ENCODE data around the gene EZR. TPM values are rescaled to one million over a fixed set of nuclear protein-coding genes. Genes with fewer than 3 reads are reported as not detected.

Gene EZR
- total RNA-seq, 2 donors from 2014 or later = 161 to 197 TPM

DNA sequence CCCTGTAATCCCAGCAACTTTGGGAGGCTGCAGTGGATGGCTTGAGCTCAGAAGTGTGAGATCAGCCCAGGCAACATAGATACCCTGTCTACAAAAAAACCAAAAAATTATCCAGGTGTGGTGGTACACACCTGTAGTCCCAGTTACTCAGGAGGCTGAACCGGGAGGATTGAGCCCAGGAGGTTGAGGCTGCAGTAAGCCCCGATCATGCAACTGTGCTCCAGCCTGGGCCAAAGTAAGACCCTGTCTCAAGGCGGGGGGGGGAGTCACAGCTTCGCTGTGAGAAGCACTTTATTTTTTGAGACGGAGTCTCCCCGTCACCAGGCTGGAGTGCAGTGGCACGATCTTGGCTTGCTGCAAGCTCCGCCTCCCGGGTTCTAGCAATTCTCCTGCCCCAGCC lies 54.2 kb downstream of the EZR start:
- no peak for TF ChIP-seq CTCF (IDR thresholded peaks at IDR 0.05)
- H3K4me3 ChIP-seq = no peak overlapping the region
- DNase-seq (ENCODE audit: low spot score) = no peak
- no peaks in the 10 kb centered on the region for H3K27me3 ChIP-seq
- no peak overlapping the region for H3K27ac ChIP-seq
- peaks cover 57% of the 10 kb centered on the region for H3K36me3 ChIP-seq
- no peaks in the 10 kb centered on the region for H3K9me3 ChIP-seq
- H3K4me1 ChIP-seq = peaks cover 0 to 40% of the 10 kb centered on the region in 2 donors

DNA sequence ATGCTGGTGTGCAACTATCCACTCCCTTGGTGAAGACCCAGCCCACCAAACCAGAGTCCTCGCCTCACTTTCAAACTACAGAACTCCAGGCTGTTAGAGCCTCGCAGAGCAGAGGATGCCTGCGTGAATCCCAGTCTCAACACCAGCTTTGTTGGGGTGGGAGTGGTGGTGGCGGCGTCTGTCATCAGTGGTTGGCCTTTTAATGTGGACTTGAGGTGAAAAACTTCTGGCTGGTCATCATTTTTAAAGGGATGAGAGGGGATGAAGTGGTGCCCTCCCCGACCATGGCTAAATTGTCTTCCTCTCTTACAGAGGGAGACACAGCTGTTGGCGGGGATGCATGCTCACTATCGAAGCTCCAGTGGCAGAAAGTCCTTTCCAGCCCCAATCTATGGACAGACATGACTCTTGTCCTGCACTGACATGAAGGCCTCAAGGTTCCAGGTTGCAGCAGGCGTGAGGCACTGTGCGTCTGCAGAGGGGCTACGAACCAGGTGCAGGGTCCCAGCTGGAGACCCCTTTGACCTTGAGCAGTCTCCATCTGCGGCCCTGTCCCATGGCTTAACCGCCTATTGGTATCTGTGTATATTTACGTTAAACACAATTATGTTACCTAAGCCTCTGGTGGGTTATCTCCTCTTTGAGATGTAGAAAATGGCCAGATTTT lies 54.9 kb downstream of the EZR start:
- no peaks in the 10 kb centered on the region for H3K9me3 ChIP-seq
- DNase-seq (ENCODE audit: low spot score) = no peak
- no peak overlapping the region for H3K4me3 ChIP-seq
- TF ChIP-seq CTCF (IDR thresholded peaks at IDR 0.05) = no peak
- no peak overlapping the region for H3K27ac ChIP-seq
- H3K27me3 ChIP-seq = no peaks in the 10 kb centered on the region
- peaks cover 0 to 34% of the 10 kb centered on the region in 2 donors for H3K4me1 ChIP-seq
- H3K36me3 ChIP-seq = peaks cover 51% of the 10 kb centered on the region

- Histone ChIP-seq H3K4me1 (peaks cover 0 to 32% of the 10 kb centered on the region in 2 donors), H3K36me3 (peaks cover 44% of the 10 kb centered on the region), H3K9me3 (no peaks in the 10 kb centered on the region), H3K27ac (no peak overlapping the region), H3K4me3 (no peak overlapping the region), H3K27me3 (no peaks in the 10 kb centered on the region)
- no peak for DNase-seq (ENCODE audit: low spot score)
- TF ChIP-seq CTCF (IDR thresholded peaks at IDR 0.05) = no peak
Measured at GRCh38 chr6:158763434-158764182, 55.6 kb downstream of the EZR start.

DNA sequence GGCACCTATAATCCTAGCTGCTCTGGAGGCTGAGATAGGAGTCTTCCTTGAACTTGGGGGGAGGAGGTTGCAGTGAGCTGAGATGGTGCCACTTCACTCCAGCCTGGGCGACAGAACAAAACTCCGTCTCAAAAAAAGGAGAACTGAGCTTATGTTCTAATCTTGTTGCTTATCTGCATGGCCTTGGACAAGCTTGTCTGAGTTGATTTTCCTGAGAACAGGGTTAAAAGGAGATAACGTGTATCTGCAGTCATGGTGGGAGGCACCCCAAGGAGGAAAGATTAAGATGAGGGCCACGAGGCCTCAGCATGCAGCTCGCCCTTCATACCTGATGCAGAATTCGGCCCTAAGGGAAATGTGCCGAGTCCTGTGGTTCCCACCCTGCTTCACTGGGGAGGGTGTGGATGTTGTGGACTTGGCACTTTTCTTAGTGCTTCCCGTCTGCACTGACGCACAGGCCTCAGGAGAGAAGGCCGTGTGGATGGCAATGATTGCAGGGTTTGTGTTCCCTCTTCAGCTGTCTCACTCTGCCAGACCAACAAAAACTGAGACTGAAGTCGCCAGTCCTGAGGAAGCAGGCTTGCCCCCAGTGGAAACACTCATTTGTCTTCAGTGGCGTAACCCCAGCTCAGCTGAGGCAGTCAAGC lies 56.3 kb downstream of the EZR start:
- Histone ChIP-seq H3K27me3 (no peaks in the 10 kb centered on the region), H3K27ac (peak overlapping the region in 1 of 2 donors; percentile 9), H3K4me3 (no peak overlapping the region), H3K4me1 (peaks cover 0 to 31% of the 10 kb centered on the region in 2 donors), H3K36me3 (peaks cover 37% of the 10 kb centered on the region), H3K9me3 (no peaks in the 10 kb centered on the region)
- DNase-seq (ENCODE audit: low spot score) = peak; percentile 83
- TF ChIP-seq CTCF (IDR thresholded peaks at IDR 0.05) = no peak

GRCh38 chr6:158761746-158762145 lies 57.4 kb downstream of the EZR start:
- H3K4me1 ChIP-seq = peaks cover 0 to 25% of the 10 kb centered on the region in 2 donors
- H3K27ac ChIP-seq = no peak overlapping the region
- no peaks in the 10 kb centered on the region for H3K9me3 ChIP-seq
- peaks cover 25% of the 10 kb centered on the region for H3K36me3 ChIP-seq
- no peaks in the 10 kb centered on the region for H3K27me3 ChIP-seq
- no peak for TF ChIP-seq CTCF (IDR thresholded peaks at IDR 0.05)
- H3K4me3 ChIP-seq = no peak overlapping the region
- no peak for DNase-seq (ENCODE audit: low spot score)

All from right atrium auricular region (tissue), 2 donors.